ENCODE measurements around the gene RASAL2.
"Not testable (repeated sequence)": the region's sequence is repeated elsewhere in the genome, so short reads cannot be mapped to it uniquely, and the experiment has no call there.

The RASAL2 gene

GRCh38 chr1:178168536-178168935 is 74.6 kb downstream of the RASAL2 start:
- DNase-seq: no peak

- DNase-seq: no peak
These were observed 75.7 kb downstream of the RASAL2 start for GRCh38 chr1:178169649-178170048.

- DNase-seq: no peak
These were observed 79.0 kb downstream of the RASAL2 start for GRCh38 chr1:178172939-178173338.

GRCh38 chr1:178174539-178174938 is 80.6 kb downstream of the RASAL2 start:
- DNase-seq: no peak

- no peak for DNase-seq
These were observed 86.5 kb downstream of the RASAL2 start for GRCh38 chr1:178180405-178180804.

- DNase-seq: no peak
These were observed 89.9 kb downstream of the RASAL2 start for GRCh38 chr1:178183796-178184195.

GRCh38 chr1:178188306-178188705 is 94.4 kb downstream of the RASAL2 start:
- DNase-seq: no peak

GRCh38 chr1:178189814-178190213 is 95.9 kb downstream of the RASAL2 start:
- DNase-seq: no peak

- DNase-seq: no peak
These were observed 97.0 kb downstream of the RASAL2 start for GRCh38 chr1:178190881-178191280.

- no peak for DNase-seq
These were observed 98.8 kb downstream of the RASAL2 start for GRCh38 chr1:178192686-178193085.

GRCh38 chr1:178196631-178197030 is 102.7 kb downstream of the RASAL2 start:
- no peak for DNase-seq

GRCh38 chr1:178202095-178202494 is 108.2 kb downstream of the RASAL2 start:
- DNase-seq: not testable (repeated sequence)

GRCh38 chr1:178202546-178202945 is 108.6 kb downstream of the RASAL2 start:
- not testable (repeated sequence) for DNase-seq

- not testable (repeated sequence) for DNase-seq
These were observed 114.5 kb downstream of the RASAL2 start for GRCh38 chr1:178208269-178208856.

GRCh38 chr1:178209935-178210334 is 116.0 kb downstream of the RASAL2 start:
- DNase-seq: no peak

GRCh38 chr1:178218550-178218949 is 124.6 kb downstream of the RASAL2 start:
- DNase-seq: no peak

GRCh38 chr1:178220094-178220493 is 126.2 kb downstream of the RASAL2 start:
- DNase-seq: no peak

GRCh38 chr1:178223289-178223688 is 129.4 kb downstream of the RASAL2 start:
- no peak for DNase-seq

- no peak for DNase-seq
These were observed 130.5 kb downstream of the RASAL2 start for GRCh38 chr1:178224358-178224757.

GRCh38 chr1:178230881-178231409 is 137.0 kb downstream of the RASAL2 start:
- DNase-seq: no peak

GRCh38 chr1:178232108-178232507 is 138.2 kb downstream of the RASAL2 start:
- DNase-seq: no peak

- DNase-seq: no peak
These were observed 139.0 kb downstream of the RASAL2 start for GRCh38 chr1:178232949-178233348.

GRCh38 chr1:178237121-178237520 is 143.2 kb downstream of the RASAL2 start:
- DNase-seq: no peak

GRCh38 chr1:178238722-178239510 is 145.0 kb downstream of the RASAL2 start:
- DNase-seq: no peak

All from activated T-cell treated with anti-CD3 and anti-CD28 coated beads for 4 hours (primary cell).